Body of pancreas (tissue), 4 donors: Measurements from ENCODE around the gene FNDC3B.

ENCODE experiments used
- CTCF ChIP-seq, 7 experiments: fragments of 450-650 bp in 4 of 7; fragments of 200-600 bp in 3 of 7; sonication (generic) in 3 of 7; IDR thresholded peaks; one replicate each; pipeline ENCODE4 v1.5.1; 2016 to 2019; ENCODE audit warnings: antibody characterized with exemption in 7 of 7
- POLR2A ChIP-seq, 3 donors: fragments of 450-650 bp; IDR thresholded peaks; one replicate each; pipeline ENCODE4 v1.6.1; 2016; ENCODE audit warnings: antibody characterized with exemption in 3 of 3, mild to moderate bottlenecking in 2 of 3

DNA sequence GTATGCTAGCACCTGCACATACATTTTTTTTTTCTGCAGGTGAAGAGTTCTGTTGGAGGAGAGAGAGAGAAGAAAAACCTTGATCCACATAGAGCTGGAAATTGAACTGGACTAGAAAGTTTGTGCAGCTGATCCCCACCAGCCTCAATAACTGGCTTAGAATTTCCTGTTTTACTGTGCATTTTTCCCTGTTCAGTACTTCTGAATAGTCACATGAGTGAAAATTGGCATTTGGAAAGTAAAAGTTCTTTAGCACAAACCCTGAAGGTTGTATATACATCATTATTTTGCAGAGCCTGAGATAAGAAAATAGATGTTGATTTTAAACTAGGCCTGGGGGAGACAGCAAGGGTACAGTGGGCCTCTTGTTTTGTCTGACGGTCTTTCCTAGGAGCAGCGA lies 366.5 kb downstream of the FNDC3B start:
- TF ChIP-seq CTCF (IDR thresholded peaks at IDR 0.05) (no peak), POLR2A (IDR thresholded peaks at IDR 0.05) (no peak)
